Measurements from ENCODE around the gene FAM111B. TPM values are rescaled to one million over a fixed set of nuclear protein-coding genes. Genes with fewer than 3 reads are reported as not detected.
A peak's percentile ranks its signal among the peaks of the same experiment; 100 is the strongest.
"Not testable (repeated sequence)": the region's sequence is repeated elsewhere in the genome, so short reads cannot be mapped to it uniquely, and the experiment has no call there.

FAM111B gene
- total RNA-seq, 1 donor from 2014 or later, result under 0.01 TPM

GRCh38 chr11:59069087-59069486 lies 38.0 kb upstream of the FAM111B start:
- no peak overlapping the region for H3K4me3 ChIP-seq (ENCODE audit: low read depth, low read length)
- H3K27me3 ChIP-seq (ENCODE audit: control insufficient read depth, insufficient read depth, low read length), result no peaks in the 10 kb centered on the region
- FAIRE-seq (no peak), DNase-seq (ENCODE audit: low read depth) (peak; percentile 24)
- no peak for TF ChIP-seq CTCF (IDR thresholded peaks at IDR 0.05; ENCODE audit: insufficient read depth, low read length, severe bottlenecking)
- no peaks in the 10 kb centered on the region for H3K36me3 ChIP-seq (ENCODE audit: control insufficient read depth, insufficient read depth, low read length)

- DNase-seq (ENCODE audit: low read depth) (no peak), FAIRE-seq (peak; percentile 47)
- Histone ChIP-seq H3K36me3 (ENCODE audit: control insufficient read depth, insufficient read depth, low read length) (no peaks in the 10 kb centered on the region), H3K27me3 (ENCODE audit: control insufficient read depth, insufficient read depth, low read length) (no peaks in the 10 kb centered on the region), H3K4me3 (ENCODE audit: low read depth, low read length) (no peak overlapping the region)
- no peak for TF ChIP-seq CTCF (IDR thresholded peaks at IDR 0.05; ENCODE audit: insufficient read depth, low read length, severe bottlenecking)
These were observed 30.0 kb upstream of the FAM111B start for GRCh38 chr11:59076876-59077571.

- no peak for FAIRE-seq
- Histone ChIP-seq H3K27me3 (ENCODE audit: control insufficient read depth, insufficient read depth, low read length) (no peaks in the 10 kb centered on the region), H3K4me3 (ENCODE audit: low read depth, low read length) (no peak overlapping the region), H3K36me3 (ENCODE audit: control insufficient read depth, insufficient read depth, low read length) (no peaks in the 10 kb centered on the region)
- TF ChIP-seq CTCF (IDR thresholded peaks at IDR 0.05; ENCODE audit: insufficient read depth, low read length, severe bottlenecking), result no peak
- no peak for DNase-seq (ENCODE audit: low read depth)
These were observed 28.6 kb upstream of the FAM111B start for GRCh38 chr11:59078435-59078834.

- H3K36me3 ChIP-seq (ENCODE audit: control insufficient read depth, insufficient read depth, low read length), result no peaks in the 10 kb centered on the region
- no peak overlapping the region for H3K4me3 ChIP-seq (ENCODE audit: low read depth, low read length)
- no peak for TF ChIP-seq CTCF (IDR thresholded peaks at IDR 0.05; ENCODE audit: insufficient read depth, low read length, severe bottlenecking)
- no peak for DNase-seq (ENCODE audit: low read depth)
- FAIRE-seq, result no peak
- no peaks in the 10 kb centered on the region for H3K27me3 ChIP-seq (ENCODE audit: control insufficient read depth, insufficient read depth, low read length)
These were observed 28.0 kb upstream of the FAM111B start for GRCh38 chr11:59079086-59079485.

GRCh38 chr11:59080421-59080820 lies 26.6 kb upstream of the FAM111B start:
- H3K36me3 ChIP-seq (ENCODE audit: control insufficient read depth, insufficient read depth, low read length), result not testable (repeated sequence)

GRCh38 chr11:59081430-59082020 lies 25.5 kb upstream of the FAM111B start:
- not testable (repeated sequence) for H3K27me3 ChIP-seq (ENCODE audit: control insufficient read depth, insufficient read depth, low read length); H3K36me3 ChIP-seq (ENCODE audit: control insufficient read depth, insufficient read depth, low read length); H3K4me3 ChIP-seq (ENCODE audit: low read depth, low read length); DNase-seq (ENCODE audit: low read depth)
- peak; percentile 94 for FAIRE-seq

More at GRCh38 chr11:59080421-59080820, 26.6 kb upstream of the FAM111B start:
- peak; percentile 83 for FAIRE-seq
- DNase-seq (ENCODE audit: low read depth); H3K4me3 ChIP-seq (ENCODE audit: low read depth, low read length); H3K27me3 ChIP-seq (ENCODE audit: control insufficient read depth, insufficient read depth, low read length): not testable (repeated sequence)

GRCh38 chr11:59086007-59086406 lies 21.0 kb upstream of the FAM111B start, which contains the start of gene GLYATL1B:
Gene GLYATL1B (plus strand): TSS chr11:59086307. CDS start chr11:59086307, 0 bp downstream.
- not testable (repeated sequence) for FAIRE-seq; H3K4me3 ChIP-seq (ENCODE audit: low read depth, low read length); H3K27me3 ChIP-seq (ENCODE audit: control insufficient read depth, insufficient read depth, low read length); H3K36me3 ChIP-seq (ENCODE audit: control insufficient read depth, insufficient read depth, low read length); DNase-seq (ENCODE audit: low read depth)

Measured in bronchial epithelial cell (primary cell).